Urinary bladder (tissue), 4 donors: ENCODE results near the gene ALDH1L2. TPM values are rescaled to one million over a fixed set of nuclear protein-coding genes. Genes with fewer than 3 reads are reported as not detected.
"Not testable (repeated sequence)": the region's sequence is repeated elsewhere in the genome, so short reads cannot be mapped to it uniquely, and the experiment has no call there.

Source experiments
- DNase-seq: peaks from one replicate; pipeline ENCODE4 v3.0.0-alpha.2; 2015; ENCODE audit errors: extremely low spot score
- H3K27ac ChIP-seq: one replicate; pipeline ENCODE4 v1.5.1; 2013; ENCODE audit warnings: low read depth, mild to moderate bottlenecking, moderate library complexity
- H3K36me3 ChIP-seq: one replicate; pipeline ENCODE4 v1.6.1; 2013; ENCODE audit warnings: mild to moderate bottlenecking, moderate library complexity; ENCODE audit not compliant: insufficient read depth
- H3K4me1 ChIP-seq: one replicate; pipeline ENCODE4 v1.6.1; 2013; ENCODE audit warnings: mild to moderate bottlenecking, moderate library complexity; ENCODE audit not compliant: insufficient read depth
- H3K4me3 ChIP-seq: one replicate; pipeline ENCODE4 v1.5.1; 2013; ENCODE audit warnings: low read depth, low read length
- WGBS: extraction: QIAGEN DNeasy Blood & Tissue Kit; methylation state at CpG from one replicate; pipeline ENCODE4 v1.1.7; 2013; 5-methylcytosine and 5-hydroxymethylcytosine counted together
- polyA plus RNA-seq: library from polyadenylated mRNA; stranded (reverse); fragments of 200-250 nt; gene quantifications from one replicate; pipeline ENCODE4 v1.2.3, GENCODE V29; 2013
- total RNA-seq: library from RNA; depleted of rRNA; stranded (reverse); fragments of >200 nt; gene quantifications from one replicate; pipeline ENCODE4 v1.2.3, GENCODE V29; 2014
- donor health status: healthy with polysubstance abuse.
- donor health status: healthy.

Gene ALDH1L2
- total and polyA plus RNA-seq, 2 donors, result 7.8 to 27.7 TPM

DNA sequence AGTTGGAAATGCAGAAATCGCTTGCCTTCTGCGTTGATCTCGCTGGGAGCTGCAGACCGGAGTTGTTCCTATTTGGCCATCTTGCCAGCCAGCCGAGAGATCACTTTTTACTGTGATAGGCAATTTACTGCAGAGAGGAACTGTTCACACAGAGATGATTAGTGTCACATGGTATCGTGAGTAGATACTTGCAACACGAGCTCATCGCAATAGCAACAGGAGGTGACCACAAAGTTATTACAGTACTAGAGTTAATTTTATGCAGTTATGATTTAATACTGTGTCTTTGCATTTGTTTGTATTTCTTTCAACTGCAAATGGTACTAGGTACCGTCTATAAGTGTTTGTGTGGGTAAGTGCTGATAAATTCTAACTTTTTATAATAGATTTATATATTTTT lies 70.4 kb downstream of the ALDH1L2 start:
- no peak for DNase-seq
- Histone ChIP-seq H3K27ac (no peak overlapping the region), H3K4me3 (no peak overlapping the region), H3K36me3 (no peaks in the 10 kb centered on the region), H3K4me1 (no peaks in the 10 kb centered on the region)
- WGBS, result 94% methylated on average over 9 of the region's 9 CpGs

DNA sequence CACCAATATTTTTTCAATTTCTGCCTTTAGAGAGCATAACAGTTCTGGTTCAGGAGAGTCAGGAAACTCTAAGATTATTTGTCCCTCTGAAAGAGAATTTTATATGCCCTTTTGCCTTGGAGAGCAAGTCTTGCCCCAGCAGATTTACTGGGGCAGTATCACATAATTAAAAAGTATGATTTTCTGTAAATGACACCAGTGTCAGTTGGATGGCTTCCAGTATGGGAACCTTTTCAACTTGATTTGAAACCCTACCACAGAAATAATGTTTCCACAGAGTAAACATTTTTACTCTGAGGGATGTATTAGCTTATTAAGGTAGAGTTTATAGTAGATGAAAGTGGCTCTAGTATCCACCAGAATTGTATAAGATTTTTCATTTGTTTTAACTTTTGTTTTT lies 82.8 kb downstream of the ALDH1L2 start:
- no peak for DNase-seq
- Histone ChIP-seq H3K4me1 (no peaks in the 10 kb centered on the region), H3K27ac (no peak overlapping the region), H3K4me3 (no peak overlapping the region), H3K36me3 (peaks cover 4% of the 10 kb centered on the region)

DNA sequence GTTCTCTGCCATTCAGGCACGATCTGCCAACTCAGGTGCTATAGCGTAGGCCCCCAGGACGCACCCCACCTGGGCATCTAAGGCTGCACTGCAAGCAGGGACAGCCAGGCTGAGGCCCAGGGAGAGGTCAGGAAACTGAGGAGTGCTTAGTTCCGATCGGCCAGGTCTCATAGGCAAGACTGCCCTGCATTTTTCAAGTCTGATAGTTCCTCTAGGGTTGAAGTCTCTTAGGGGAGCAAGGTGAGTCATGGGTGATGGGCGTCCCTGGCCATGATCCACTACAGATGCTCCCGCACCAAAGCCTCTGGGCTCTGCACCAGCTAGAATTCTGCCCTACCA lies 84.9 kb downstream of the ALDH1L2 start:
- Histone ChIP-seq H3K27ac (no peak overlapping the region), H3K4me1 (no peaks in the 10 kb centered on the region), H3K36me3 (peaks cover 6% of the 10 kb centered on the region), H3K4me3 (no peak overlapping the region)
- WGBS, result 76% methylated on average over 7 of the region's 7 CpGs
- no peak for DNase-seq

DNA sequence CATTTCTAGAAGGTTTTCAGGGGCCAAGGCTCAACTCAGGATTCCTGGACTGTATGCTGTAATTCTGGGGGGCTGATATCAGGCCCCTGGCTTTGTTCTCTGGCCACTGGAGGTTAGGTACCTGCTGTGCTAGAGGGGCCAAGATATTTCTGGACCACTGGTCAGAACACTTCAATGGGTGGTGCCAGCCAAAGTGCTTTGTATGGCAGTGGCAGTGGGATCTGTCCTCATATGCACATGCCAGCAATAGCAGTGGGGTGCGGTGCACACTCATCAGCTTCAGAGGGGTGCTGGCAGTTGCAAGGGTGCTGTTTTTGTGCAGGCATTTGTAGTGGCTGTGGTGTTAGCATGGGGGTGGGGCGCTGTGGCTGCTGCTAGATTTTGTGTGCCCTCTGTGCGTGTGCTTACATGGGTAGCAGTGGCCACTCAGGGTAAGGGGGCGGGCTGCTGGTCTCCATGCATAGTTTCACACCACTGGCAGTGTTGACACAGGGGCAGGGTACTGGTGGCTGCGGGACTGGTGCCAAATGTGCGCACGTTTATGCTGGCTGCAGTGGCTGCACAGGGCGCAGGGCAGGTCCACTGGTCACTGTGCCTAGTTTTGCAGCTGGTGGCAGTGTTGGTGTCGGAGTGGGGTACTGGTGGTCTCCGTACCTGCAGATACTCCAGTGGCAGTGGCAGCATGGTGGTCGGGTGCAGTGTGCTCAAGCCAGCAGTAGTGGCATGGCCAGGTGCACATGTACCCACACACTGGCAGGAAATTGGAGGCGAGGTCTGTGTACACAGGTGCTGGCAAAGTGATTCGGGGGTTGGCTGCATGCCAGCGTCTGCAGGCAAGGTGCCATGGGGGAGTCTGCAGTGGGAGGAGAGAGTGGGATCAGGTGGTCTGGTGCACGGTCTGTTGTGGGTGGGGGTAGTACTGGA lies 85.6 kb downstream of the ALDH1L2 start:
- H3K4me1 ChIP-seq, result no peaks in the 10 kb centered on the region
- H3K4me3 ChIP-seq, result no peak overlapping the region
- H3K27ac ChIP-seq, result no peak overlapping the region
- peaks cover 6% of the 10 kb centered on the region for H3K36me3 ChIP-seq
- no peak for DNase-seq
- WGBS, result 81% methylated on average over 15 of the region's 15 CpGs

DNA sequence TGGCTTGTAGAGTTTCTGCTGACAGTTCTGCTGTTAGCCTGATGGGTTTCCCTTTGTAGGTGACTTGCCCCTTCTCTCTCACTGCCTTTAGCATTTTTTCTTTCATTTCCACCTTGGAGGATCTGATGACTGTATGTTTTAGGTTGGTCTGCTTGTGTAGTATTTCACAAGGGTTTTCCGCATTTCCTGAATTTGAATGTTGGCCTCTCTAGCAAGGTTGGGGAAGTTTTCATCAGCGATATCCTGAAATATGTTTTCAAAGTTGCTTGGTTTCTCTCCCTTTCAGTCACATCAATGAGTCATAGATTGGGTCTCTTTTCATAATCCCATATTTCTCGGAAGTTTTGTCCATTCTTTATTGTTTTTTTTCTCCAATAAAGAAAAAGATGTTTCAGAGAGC lies 86.7 kb downstream of the ALDH1L2 start:
- WGBS, result 91% methylated on average over 3 of the region's 3 CpGs
- Histone ChIP-seq H3K36me3 (peaks cover 6% of the 10 kb centered on the region), H3K27ac (no peak overlapping the region), H3K4me1 (no peaks in the 10 kb centered on the region), H3K4me3 (no peak overlapping the region)
- no peak for DNase-seq

DNA sequence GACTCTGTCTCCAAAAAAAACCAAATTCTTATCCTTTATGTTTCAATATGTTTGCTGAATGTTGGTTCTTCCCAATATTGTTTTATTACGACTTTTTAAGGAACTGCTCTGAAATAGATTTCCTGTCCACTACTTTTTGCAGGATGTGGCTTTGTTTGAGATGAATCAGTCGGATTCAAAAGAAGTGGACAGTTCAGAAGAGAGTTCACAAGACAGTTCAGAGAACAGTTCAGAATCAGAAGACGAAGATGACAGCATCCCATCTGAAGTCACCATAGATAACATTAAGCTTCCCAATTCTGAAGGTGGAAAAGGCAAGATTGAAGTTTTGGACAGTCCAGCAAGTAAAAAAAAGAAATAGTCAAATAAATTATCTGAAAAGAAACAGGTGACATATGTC lies 89.9 kb downstream of the ALDH1L2 start:
- Histone ChIP-seq H3K4me1 (no peaks in the 10 kb centered on the region), H3K36me3 (peaks cover 5% of the 10 kb centered on the region), H3K27ac (no peak overlapping the region), H3K4me3 (no peak overlapping the region)
- no peak for DNase-seq
- 85% methylated on average over 3 of the region's 3 CpGs for WGBS

DNA sequence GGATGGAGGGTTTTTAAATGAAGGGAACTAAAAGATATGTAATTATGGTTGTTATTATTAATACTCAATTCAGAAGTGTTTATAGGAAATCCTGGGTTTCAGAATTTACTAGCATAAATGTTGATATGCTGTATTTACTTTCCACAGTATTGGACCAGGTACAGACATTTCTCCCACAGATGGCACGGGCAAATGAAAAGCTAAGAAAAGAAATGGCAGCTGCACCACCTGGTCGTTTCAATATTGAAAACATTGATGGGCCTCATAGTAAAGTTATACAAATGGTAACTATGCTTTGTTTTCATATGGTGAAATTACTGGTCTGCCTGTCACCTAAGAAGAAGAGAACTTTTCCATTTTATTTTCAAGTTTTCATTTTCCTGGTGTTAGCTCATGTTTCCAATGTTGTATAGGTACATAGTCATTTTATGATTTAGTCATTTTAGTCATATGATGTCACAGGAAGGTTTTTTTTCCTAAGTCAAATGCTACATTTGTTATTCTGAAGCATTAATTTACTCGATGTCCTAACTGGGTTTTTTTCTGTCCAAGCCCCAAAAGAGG lies 92.6 kb downstream of the ALDH1L2 start:
- H3K27ac ChIP-seq, result no peak overlapping the region
- H3K36me3 ChIP-seq, result peaks cover 2% of the 10 kb centered on the region
- no peak for DNase-seq
- H3K4me3 ChIP-seq, result no peak overlapping the region
- 82% methylated on average over 3 of the region's 3 CpGs for WGBS
- H3K4me1 ChIP-seq, result peaks cover 3% of the 10 kb centered on the region

DNA sequence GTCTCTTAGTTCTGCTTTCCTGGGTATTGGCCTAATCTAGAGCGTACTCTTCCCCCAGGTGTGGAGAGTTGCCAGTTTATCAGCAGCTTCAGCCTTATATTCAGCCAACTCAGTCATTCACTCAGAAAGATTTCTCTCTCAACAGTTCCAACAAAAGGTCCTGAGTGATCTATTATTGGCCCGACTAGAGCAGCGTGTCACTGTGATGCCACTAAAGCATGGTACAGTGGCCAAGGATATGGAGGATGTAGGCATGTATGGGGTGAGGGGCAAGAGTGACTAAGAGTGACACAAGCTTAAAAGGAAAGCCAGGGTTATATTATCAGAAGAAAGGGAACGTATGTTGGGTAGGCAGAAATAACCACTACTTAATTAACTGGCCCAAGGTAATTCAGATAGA lies 93.3 kb downstream of the ALDH1L2 start:
- H3K36me3 ChIP-seq, result peaks cover 2% of the 10 kb centered on the region
- H3K27ac ChIP-seq, result no peak overlapping the region
- DNase-seq, result no peak
- no peak overlapping the region for H3K4me3 ChIP-seq
- WGBS, result 97% methylated on average over 4 of the region's 4 CpGs
- peaks cover 3% of the 10 kb centered on the region for H3K4me1 ChIP-seq

DNA sequence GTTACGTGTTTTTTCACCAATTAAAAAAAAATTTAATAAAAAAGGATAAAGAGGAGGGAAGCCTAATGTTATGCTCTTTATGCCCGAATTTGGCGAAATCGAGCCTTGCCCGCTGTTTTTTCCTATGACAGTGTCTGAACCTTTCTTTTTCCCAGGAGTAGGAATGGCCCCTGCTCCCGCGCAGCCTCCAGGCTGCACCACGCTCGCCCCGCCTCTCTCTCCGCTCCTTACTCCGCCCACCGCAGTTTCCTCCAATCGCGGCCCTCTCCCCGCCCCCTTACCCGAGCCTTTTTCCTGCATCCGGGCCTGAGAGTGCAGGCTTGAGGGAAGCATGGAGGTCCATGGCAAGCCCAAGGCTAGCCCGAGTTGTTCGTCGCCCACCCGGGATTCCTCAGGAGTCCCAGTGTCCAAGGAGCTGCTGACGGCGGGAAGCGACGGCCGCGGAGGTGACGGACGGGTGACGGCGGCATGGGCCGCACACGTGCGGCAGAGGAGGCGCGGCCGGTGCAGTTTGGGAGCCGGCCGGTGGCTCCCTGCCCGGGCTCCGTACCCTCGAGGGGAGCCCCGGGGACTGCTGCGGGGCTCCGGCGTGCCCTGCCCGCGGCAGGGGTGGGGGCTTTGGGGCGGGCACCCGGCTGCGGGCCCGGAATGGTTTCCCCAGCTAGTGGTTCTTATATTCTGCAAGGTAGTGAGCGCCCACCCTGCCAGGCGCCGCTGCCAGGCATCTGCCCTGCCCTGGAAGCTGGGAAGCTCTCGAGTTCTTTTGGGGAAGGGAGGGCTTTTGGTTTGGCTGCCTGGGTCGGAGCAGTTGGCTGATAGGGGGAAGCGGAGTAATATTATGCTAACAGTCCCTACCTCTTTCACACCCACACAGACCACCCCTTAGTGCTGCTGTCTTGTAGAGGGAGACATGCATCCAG lies 98.0 kb downstream of the ALDH1L2 start, which contains the start of gene NOPCHAP1:
NOPCHAP1 (plus strand) TSS at position 295 of the 920 bp plus-strand sequence; CDS start at position 332, 37 bp downstream.
- WGBS, result under 1% methylated on average over 59 of the region's 59 CpGs
- no peaks in the 10 kb centered on the region for H3K36me3 ChIP-seq
- peaks cover 3% of the 10 kb centered on the region for H3K4me1 ChIP-seq
- H3K27ac ChIP-seq, result peak within 1 kb of the TSS; percentile 73
- peak within 1 kb of the TSS; percentile 96 for H3K4me3 ChIP-seq
- DNase-seq, result peak; percentile 89

DNA sequence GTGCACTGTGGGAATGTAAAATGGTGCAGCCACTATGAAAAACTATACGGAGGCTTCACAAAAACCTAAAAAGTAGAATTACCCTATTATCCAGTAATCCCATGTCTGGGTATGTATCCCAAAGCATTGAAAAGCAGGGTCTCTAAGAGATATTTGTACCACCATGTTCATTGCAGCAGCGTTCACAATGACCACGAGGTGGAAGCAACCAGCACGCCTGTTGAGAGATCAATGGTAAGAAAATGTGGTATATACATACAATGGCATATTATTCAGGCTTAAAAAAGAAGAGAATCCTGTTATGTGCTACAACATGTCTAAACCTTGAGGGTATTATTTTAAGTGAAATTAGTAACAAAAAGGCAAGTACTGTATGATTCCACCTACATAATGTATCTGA lies 99.1 kb downstream of the ALDH1L2 start:
- Histone ChIP-seq H3K36me3 (no peaks in the 10 kb centered on the region), H3K4me1 (peaks cover 3% of the 10 kb centered on the region), H3K4me3 (no peak overlapping the region), H3K27ac (no peak overlapping the region)
- 83% methylated on average over 4 of the region's 4 CpGs for WGBS
- DNase-seq, result no peak

DNA sequence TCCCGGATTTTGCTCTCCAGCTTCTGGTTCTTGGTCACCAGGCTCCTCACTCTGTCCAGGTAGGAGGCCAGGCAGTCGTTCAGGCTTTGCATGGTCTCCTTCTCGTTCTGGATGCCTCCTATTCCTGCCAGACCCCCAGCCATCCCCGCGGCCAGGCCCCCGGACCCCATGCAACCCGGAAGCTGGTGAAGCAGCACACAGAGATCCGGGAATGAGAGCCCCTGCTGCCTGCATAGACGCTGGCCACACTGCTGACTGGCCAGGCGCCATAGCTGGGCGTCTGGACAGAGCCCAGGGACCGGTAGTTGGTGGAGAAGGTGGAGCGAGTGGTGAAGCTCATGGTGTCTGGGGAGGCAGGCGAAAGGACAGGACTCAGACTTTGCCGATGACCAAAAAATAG lies 106.6 kb downstream of the ALDH1L2 start:
- DNase-seq, H3K4me1 ChIP-seq, H3K4me3 ChIP-seq, H3K27ac ChIP-seq, H3K36me3 ChIP-seq: not testable (repeated sequence)
- WGBS, result 92% methylated on average over 15 of the region's 15 CpGs

DNA sequence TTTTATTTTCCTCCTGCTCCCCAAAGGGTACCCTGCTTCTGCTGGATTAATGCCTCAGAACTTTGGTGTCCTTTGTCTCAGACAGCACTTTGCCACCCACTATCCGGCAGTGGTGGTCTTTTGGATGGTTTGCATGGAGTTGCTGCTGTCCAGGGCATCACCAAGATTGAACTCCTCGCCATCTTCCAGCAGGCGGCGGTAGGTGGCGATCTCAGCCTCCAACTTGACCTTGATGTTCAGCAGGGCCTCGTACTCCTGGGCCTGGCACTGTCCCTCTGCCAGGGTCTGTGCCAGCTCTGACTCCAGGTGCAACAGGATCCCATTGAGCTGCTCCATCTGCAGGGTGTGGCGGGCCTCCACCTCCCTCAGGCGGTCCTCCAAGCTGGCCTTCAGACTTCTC lies 107.6 kb downstream of the ALDH1L2 start:
- no peaks in the 10 kb centered on the region for H3K36me3 ChIP-seq
- no peaks in the 10 kb centered on the region for H3K4me1 ChIP-seq
- WGBS, result 66% methylated on average over 8 of the region's 8 CpGs
- no peak overlapping the region for H3K4me3 ChIP-seq
- H3K27ac ChIP-seq, result no peak overlapping the region
- no peak for DNase-seq

DNA sequence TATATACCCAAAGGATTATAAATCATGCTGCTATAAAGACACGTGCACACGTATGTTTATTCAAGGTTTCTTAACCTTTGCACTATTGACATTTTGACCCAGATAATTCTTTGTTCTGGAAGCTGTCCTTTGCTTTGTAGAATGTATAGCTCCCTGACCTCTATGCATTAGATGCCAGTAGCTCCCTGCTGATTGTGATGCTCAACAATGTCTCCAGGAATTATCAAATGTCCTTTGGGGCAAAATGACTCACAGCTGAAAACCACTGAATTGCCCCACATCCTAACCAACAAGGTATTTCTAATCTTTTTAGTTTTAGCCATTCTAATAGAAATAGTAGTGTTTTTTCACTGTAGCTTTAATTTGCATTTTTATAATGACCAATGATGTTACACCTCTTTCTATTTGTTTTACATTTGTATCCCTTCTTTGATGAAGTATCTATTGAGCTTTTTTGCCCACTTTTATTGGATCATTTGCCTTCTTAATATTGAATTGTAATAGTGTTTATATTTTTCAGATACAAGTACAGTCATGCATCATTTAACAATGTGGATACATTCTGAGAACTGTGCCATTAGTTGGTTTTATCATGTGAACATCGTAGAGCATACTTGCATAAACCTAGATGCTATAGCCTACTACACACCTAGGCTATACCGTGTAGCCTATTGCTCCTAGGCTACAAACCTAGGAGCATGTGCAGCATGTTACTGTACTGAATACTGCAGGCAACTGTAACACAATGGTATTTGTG lies 108.5 kb downstream of the ALDH1L2 start:
- DNase-seq, result no peak
- Histone ChIP-seq H3K4me1 (no peaks in the 10 kb centered on the region), H3K27ac (no peak overlapping the region), H3K4me3 (no peak overlapping the region), H3K36me3 (no peaks in the 10 kb centered on the region)
- 51% methylated on average over 4 of the region's 4 CpGs for WGBS
